ENCODE measurements around the gene NCF1.
"Not testable (repeated sequence)": the region's sequence is repeated elsewhere in the genome, so short reads cannot be mapped to it uniquely, and the experiment has no call there.

DNA sequence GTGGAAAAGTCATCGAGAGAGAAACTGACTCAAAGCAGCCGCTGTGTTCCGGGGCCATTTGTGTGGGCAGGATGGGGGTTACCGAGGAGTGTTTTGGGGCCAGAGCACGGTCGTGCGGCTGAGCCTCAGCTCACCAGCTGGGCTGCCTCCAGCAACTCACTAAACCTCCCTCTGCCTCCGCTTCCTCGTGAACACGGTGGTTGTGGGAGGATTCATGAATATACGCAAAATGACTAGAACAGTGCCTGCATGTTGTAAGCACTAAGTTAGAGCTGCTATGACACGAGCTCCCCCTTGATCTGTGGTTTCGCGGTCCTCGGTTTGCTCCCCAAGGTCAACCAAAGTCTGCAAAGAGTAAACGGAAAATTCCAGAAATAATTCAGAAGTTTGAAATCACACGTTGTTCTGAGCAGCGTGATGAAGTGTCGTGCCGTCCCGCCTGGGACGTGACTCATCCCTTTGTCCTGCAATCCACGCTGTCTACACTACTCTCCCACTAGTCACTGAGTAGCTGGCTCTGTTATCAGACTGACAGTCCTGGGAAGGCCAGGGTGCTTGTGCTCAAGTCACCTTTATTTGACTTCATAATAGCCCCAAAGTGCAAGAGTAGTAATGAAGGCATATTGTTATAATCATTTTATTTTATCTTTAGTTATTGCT lies 46.5 kb downstream of the NCF1 start:
- TF ChIP-seq, protein P1, sequence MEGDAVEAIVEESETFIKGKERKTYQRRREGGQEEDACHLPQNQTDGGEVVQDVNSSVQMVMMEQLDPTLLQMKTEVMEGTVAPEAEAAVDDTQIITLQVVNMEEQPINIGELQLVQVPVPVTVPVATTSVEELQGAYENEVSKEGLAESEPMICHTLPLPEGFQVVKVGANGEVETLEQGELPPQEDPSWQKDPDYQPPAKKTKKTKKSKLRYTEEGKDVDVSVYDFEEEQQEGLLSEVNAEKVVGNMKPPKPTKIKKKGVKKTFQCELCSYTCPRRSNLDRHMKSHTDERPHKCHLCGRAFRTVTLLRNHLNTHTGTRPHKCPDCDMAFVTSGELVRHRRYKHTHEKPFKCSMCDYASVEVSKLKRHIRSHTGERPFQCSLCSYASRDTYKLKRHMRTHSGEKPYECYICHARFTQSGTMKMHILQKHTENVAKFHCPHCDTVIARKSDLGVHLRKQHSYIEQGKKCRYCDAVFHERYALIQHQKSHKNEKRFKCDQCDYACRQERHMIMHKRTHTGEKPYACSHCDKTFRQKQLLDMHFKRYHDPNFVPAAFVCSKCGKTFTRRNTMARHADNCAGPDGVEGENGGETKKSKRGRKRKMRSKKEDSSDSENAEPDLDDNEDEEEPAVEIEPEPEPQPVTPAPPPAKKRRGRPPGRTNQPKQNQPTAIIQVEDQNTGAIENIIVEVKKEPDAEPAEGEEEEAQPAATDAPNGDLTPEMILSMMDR (conservative IDR thresholded peaks at IDR 0.05; ENCODE audit: low read depth, low read length) = not testable (repeated sequence)
- not testable (repeated sequence) for TF ChIP-seq EZH2 (IDR thresholded peaks at IDR 0.05; ENCODE audit: borderline replicate concordance, low read depth, low read length, poor library complexity, severe bottlenecking)

Data from A673 (cell line).